DMS114 treated with DMSO at 0.1 percent for 48 hours (cell line): Measurements from ENCODE around the gene MAMDC2.

Experiments used
- DNase-seq: peaks from one replicate; lab custom pipeline; 2025; ENCODE audit not compliant: unreplicated experiment; lab: John Stamatoyannopoulos, UW

The MAMDC2 gene

GRCh38 chr9:70043689-70044489 is at the start of gene MAMDC2:
Gene MAMDC2 (plus strand): TSS chr9:70043848. CDS start chr9:70044198, 350 bp downstream.
- DNase-seq = no peak

- DNase-seq = no peak
Measured at GRCh38 chr9:69995846-69996245, 47.8 kb upstream of the MAMDC2 start.

GRCh38 chr9:69996967-69997366 is 46.7 kb upstream of the MAMDC2 start:
- no peak for DNase-seq

GRCh38 chr9:69997524-69997923 is 46.1 kb upstream of the MAMDC2 start:
- DNase-seq = no peak

GRCh38 chr9:69999315-69999714 is 44.3 kb upstream of the MAMDC2 start:
- no peak for DNase-seq

GRCh38 chr9:70000469-70000868 is 43.2 kb upstream of the MAMDC2 start:
- DNase-seq = no peak

- DNase-seq = no peak
Measured at GRCh38 chr9:70003901-70004714, 39.5 kb upstream of the MAMDC2 start.

- DNase-seq = no peak
Measured at GRCh38 chr9:70006306-70006705, 37.3 kb upstream of the MAMDC2 start.

- DNase-seq = no peak
Measured at GRCh38 chr9:70007831-70008230, 35.8 kb upstream of the MAMDC2 start.

GRCh38 chr9:70010015-70010414 is 33.6 kb upstream of the MAMDC2 start:
- no peak for DNase-seq

- no peak for DNase-seq
Measured at GRCh38 chr9:70011366-70011765, 32.3 kb upstream of the MAMDC2 start.

- no peak for DNase-seq
Measured at GRCh38 chr9:70012569-70012968, 31.1 kb upstream of the MAMDC2 start.

GRCh38 chr9:70013598-70014196 is 30.0 kb upstream of the MAMDC2 start:
- DNase-seq = no peak

GRCh38 chr9:70015099-70015498 is 28.5 kb upstream of the MAMDC2 start:
- no peak for DNase-seq

GRCh38 chr9:70020217-70020616 is 23.4 kb upstream of the MAMDC2 start:
- no peak for DNase-seq

GRCh38 chr9:70020991-70021571 is 22.6 kb upstream of the MAMDC2 start:
- no peak for DNase-seq

- no peak for DNase-seq
Measured at GRCh38 chr9:70028287-70028686, 15.4 kb upstream of the MAMDC2 start.

- no peak for DNase-seq
Measured at GRCh38 chr9:70030156-70030555, 13.5 kb upstream of the MAMDC2 start.

GRCh38 chr9:70031141-70031545 is 12.5 kb upstream of the MAMDC2 start:
- DNase-seq = no peak

GRCh38 chr9:70034271-70034711 is 9.4 kb upstream of the MAMDC2 start:
- no peak for DNase-seq

GRCh38 chr9:70035691-70036090 is 8.0 kb upstream of the MAMDC2 start:
- no peak for DNase-seq
